ENCODE measurements around the gene OPA1.
A peak's percentile ranks its signal among the peaks of the same experiment; 100 is the strongest.

The OPA1 gene

GRCh38 chr3:193592841-193593667, at the start of gene OPA1:
OPA1 (plus strand) TSS chr3:193593208; CDS start chr3:193593378, 170 bp downstream.
- DNase-seq (ENCODE audit: low spot score), result peak; percentile 98

- DNase-seq (ENCODE audit: low spot score), result no peak
These were observed 48.7 kb upstream of the OPA1 start for GRCh38 chr3:193544289-193544688.

GRCh38 chr3:193545304-193545703, 47.7 kb upstream of the OPA1 start:
- DNase-seq (ENCODE audit: low spot score), result no peak

- DNase-seq (ENCODE audit: low spot score), result no peak
These were observed 46.9 kb upstream of the OPA1 start for GRCh38 chr3:193546129-193546528.

- no peak for DNase-seq (ENCODE audit: low spot score)
These were observed 44.6 kb upstream of the OPA1 start for GRCh38 chr3:193548406-193548805.

- no peak for DNase-seq (ENCODE audit: low spot score)
These were observed 40.1 kb upstream of the OPA1 start for GRCh38 chr3:193552923-193553322.

- no peak for DNase-seq (ENCODE audit: low spot score)
These were observed 39.4 kb upstream of the OPA1 start for GRCh38 chr3:193553586-193553985.

- DNase-seq (ENCODE audit: low spot score), result no peak
These were observed 38.2 kb upstream of the OPA1 start, which contains the start of gene ATP13A4 for GRCh38 chr3:193554811-193555210. ATP13A4 (minus strand) TSS chr3:193554895; CDS start chr3:193554799, 96 bp downstream.

GRCh38 chr3:193556841-193557240, 36.2 kb upstream of the OPA1 start:
- DNase-seq (ENCODE audit: low spot score), result no peak

GRCh38 chr3:193559100-193559499, 33.9 kb upstream of the OPA1 start:
- DNase-seq (ENCODE audit: low spot score), result no peak

- DNase-seq (ENCODE audit: low spot score), result no peak
These were observed 32.9 kb upstream of the OPA1 start for GRCh38 chr3:193560091-193560490.

GRCh38 chr3:193560870-193561269, 32.1 kb upstream of the OPA1 start:
- DNase-seq (ENCODE audit: low spot score), result no peak

- no peak for DNase-seq (ENCODE audit: low spot score)
These were observed 29.6 kb upstream of the OPA1 start for GRCh38 chr3:193563426-193563825.

- peak; percentile 40 for DNase-seq (ENCODE audit: low spot score)
These were observed 29.0 kb upstream of the OPA1 start for GRCh38 chr3:193564012-193564411.

GRCh38 chr3:193569119-193569518, 23.9 kb upstream of the OPA1 start:
- no peak for DNase-seq (ENCODE audit: low spot score)

- peak; percentile 65 for DNase-seq (ENCODE audit: low spot score)
These were observed 20.5 kb upstream of the OPA1 start for GRCh38 chr3:193572426-193572908.

- DNase-seq (ENCODE audit: low spot score), result no peak
These were observed 19.4 kb upstream of the OPA1 start for GRCh38 chr3:193573403-193574191.

- no peak for DNase-seq (ENCODE audit: low spot score)
These were observed 18.4 kb upstream of the OPA1 start for GRCh38 chr3:193574488-193575070.

- DNase-seq (ENCODE audit: low spot score), result no peak
These were observed 7.5 kb upstream of the OPA1 start for GRCh38 chr3:193585530-193585929.

GRCh38 chr3:193586526-193586925, 6.5 kb upstream of the OPA1 start:
- no peak for DNase-seq (ENCODE audit: low spot score)

- DNase-seq (ENCODE audit: low spot score), result no peak
These were observed 3.9 kb upstream of the OPA1 start for GRCh38 chr3:193589129-193589528.

- no peak for DNase-seq (ENCODE audit: low spot score)
These were observed 3.4 kb upstream of the OPA1 start for GRCh38 chr3:193589616-193590015.
